Astrocyte of the spinal cord (primary cell): ENCODE data around the gene MCEMP1.

Source experiments
- DNase-seq: peaks from one replicate; pipeline ENCODE4 v3.0.0; 2011; ENCODE audit warnings: low read depth, low spot score
- H3K4me3 ChIP-seq: 2 replicates; pipeline ENCODE4 v1.5.1; 2011; ENCODE audit warnings: low read depth, mild to moderate bottlenecking, low read length, moderate library complexity
- in situ Hi-C: cut with HindIII; loops from 2 replicates; pipeline ENCODE4 v1.10.0; 2017; ENCODE audit warnings: low sequenced_read_pairs
- TF ChIP-seq, protein P1 (sequence below): IDR thresholded peaks from 2 replicates; pipeline ENCODE4 v1.5.1; 2012; ENCODE audit warnings: low read depth, mild to moderate bottlenecking, low read length, inconsistent platforms

The MCEMP1 gene, protein sequence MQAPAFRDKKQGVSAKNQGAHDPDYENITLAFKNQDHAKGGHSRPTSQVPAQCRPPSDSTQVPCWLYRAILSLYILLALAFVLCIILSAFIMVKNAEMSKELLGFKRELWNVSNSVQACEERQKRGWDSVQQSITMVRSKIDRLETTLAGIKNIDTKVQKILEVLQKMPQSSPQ

DNA sequence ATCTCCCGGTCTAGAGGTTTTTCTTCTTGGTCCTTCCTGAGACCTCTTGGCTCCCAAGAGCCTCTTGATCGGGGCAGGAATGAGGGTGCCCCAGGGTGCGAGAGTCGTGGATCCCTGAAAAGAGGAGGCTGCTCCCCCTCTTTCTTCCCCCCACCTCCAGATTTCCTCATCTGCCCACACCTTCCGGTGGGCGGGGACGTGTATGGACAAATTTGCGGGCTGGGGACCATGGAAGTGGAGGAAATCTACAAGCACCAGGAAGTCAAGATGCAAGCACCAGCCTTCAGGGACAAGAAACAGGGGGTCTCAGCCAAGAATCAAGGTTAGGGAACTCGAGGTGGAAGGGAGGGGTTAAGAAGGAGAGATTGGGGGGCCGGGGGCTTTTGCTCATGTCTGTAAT lies at the start of gene MCEMP1:
Gene MCEMP1 (plus strand): TSS at position 237 of the 400 bp plus-strand sequence. CDS start 31 bp downstream, at position 268.
- H3K4me3 ChIP-seq = no peak within 1 kb of the TSS
- TF ChIP-seq, protein P1, sequence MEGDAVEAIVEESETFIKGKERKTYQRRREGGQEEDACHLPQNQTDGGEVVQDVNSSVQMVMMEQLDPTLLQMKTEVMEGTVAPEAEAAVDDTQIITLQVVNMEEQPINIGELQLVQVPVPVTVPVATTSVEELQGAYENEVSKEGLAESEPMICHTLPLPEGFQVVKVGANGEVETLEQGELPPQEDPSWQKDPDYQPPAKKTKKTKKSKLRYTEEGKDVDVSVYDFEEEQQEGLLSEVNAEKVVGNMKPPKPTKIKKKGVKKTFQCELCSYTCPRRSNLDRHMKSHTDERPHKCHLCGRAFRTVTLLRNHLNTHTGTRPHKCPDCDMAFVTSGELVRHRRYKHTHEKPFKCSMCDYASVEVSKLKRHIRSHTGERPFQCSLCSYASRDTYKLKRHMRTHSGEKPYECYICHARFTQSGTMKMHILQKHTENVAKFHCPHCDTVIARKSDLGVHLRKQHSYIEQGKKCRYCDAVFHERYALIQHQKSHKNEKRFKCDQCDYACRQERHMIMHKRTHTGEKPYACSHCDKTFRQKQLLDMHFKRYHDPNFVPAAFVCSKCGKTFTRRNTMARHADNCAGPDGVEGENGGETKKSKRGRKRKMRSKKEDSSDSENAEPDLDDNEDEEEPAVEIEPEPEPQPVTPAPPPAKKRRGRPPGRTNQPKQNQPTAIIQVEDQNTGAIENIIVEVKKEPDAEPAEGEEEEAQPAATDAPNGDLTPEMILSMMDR = no peak
- DNase-seq = no peak
- in situ Hi-C loops = no loop called here

DNA sequence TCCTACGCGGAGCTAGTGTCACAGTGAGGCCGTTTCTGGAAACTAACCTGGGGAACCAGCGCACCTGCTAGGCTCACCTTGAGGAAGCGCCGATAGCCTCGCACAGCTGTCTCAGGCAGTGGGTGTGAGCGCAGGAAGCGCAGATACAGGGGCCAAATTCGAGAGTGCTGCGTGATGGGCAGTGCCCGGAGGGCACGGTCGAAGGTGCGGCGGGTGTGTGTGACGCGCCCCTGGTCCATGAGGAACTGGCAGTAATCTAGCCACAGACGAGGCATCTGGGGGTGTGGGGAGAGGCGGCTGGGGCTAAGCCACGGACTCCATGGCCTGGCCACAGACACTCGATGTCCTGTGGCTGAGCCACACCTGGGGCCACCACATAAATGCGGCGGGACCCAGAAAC lies 49.7 kb upstream of the MCEMP1 start:
- no peak for DNase-seq
- no peak overlapping the region for H3K4me3 ChIP-seq
- in situ Hi-C loops = no loop called here
- TF ChIP-seq, protein P1 = no peak

DNA sequence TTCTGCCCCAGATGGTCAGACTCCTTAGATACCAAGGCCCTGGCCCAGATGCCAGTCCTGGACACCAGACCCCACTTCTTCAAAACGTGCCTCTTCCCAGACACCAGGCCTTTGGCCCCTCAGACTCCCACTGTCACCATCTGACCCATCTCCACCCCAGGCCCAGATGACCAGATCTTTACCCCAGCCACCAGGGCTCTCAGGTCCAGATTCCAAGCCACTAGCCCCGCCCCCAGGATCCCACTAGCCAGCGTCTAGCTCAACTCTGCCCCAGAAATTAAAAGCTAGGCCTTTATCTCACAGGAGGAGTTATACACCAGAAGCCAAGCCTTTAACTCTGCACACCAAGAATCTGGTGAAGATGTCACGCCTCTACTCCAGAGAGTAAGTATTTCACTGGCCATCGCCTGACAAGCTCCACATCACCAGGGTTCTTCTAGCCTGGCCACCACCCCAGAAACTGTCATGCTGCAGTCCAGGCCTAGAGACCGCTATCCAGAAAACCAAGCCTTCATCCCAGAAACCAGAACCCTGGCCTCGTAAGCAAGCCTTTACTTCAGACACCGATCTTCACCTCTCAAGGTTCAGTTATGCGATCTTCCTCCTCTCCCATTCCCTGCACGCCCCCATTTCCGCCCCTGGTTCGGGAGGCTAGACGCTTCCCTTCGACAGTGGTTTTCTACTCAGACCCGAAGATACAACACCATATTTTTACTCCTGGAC lies 48.1 kb upstream of the MCEMP1 start:
- in situ Hi-C loops = no loop called here
- peak overlapping the region; percentile 100 for H3K4me3 ChIP-seq
- DNase-seq = no peak
- TF ChIP-seq, protein P1 = no peak

GRCh38 chr19:7629347-7630054 lies 47.4 kb upstream of the MCEMP1 start, which contains the start of the genes PET100 and XAB2:
TSS of gene PET100 (plus strand) at chr19:7629793. CDS start at chr19:7629834, 41 bp downstream.
TSS of gene XAB2 (minus strand) at chr19:7629545. CDS start at chr19:7629527, 18 bp downstream.
- TF ChIP-seq, protein P1 = no peak
- H3K4me3 ChIP-seq = peak within 1 kb of the TSS; percentile 100
- peak; percentile 99 for DNase-seq
- in situ Hi-C loops = no loop called here

- no peak for DNase-seq
- no peak overlapping the region for H3K4me3 ChIP-seq
- TF ChIP-seq, protein P1 = no peak
- in situ Hi-C loops = no loop called here
These were observed 45.3 kb upstream of the MCEMP1 start for GRCh38 chr19:7631577-7631976.

GRCh38 chr19:7632340-7633203 lies 44.3 kb upstream of the MCEMP1 start:
- DNase-seq = no peak
- H3K4me3 ChIP-seq = no peak overlapping the region
- in situ Hi-C loops = no loop called here
- TF ChIP-seq, protein P1 = no peak
